Measurements from ENCODE around the gene AQP5.

The AQP5 gene

DNA sequence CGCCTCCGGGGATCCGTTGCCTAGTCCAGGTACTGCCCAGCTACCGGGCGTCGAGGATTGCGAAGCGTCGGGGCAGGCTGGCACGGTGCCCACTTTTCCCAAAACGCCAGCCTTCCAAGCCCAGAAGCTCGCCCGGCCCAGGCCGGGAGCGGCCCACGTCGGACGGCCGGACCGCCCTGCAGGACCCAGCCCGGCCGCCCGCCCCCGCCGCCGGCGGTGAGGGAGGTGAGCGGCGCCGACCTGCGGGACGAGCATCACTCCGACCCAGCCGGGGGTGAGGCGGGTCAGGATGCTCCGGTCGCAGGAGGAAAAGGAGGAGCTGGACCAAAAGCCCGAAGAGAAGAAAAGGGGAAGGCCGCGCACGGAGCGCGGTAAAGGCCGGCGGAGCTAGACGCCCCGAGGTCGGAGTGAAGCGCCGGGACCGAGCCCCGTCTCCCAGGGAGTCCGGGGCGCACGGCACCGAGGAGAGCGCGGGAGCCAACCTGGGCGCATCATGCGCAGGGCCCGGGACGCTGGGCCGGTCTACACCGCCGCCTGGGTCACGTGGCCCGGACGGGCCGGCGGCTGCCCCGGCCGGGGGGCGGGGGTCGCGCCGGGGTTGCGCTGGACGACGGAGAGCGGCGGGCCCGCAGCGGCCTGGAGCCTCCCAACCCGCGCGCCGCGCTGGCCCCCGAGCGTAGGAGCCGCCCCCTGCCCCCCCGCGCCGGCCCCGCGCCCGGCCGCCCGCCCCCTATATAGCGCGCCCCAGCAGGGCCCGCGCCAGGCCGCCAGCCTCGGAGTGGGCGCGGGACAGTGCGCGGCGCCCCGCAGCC is at the start of gene AQP5:
TSS of gene AQP5 (plus strand) at position 762 of the 812 bp plus-strand sequence. CDS start 146 bp downstream, outside the sequence.
- DNase-seq (ENCODE audit: low spot score) = peak; percentile 73

DNA sequence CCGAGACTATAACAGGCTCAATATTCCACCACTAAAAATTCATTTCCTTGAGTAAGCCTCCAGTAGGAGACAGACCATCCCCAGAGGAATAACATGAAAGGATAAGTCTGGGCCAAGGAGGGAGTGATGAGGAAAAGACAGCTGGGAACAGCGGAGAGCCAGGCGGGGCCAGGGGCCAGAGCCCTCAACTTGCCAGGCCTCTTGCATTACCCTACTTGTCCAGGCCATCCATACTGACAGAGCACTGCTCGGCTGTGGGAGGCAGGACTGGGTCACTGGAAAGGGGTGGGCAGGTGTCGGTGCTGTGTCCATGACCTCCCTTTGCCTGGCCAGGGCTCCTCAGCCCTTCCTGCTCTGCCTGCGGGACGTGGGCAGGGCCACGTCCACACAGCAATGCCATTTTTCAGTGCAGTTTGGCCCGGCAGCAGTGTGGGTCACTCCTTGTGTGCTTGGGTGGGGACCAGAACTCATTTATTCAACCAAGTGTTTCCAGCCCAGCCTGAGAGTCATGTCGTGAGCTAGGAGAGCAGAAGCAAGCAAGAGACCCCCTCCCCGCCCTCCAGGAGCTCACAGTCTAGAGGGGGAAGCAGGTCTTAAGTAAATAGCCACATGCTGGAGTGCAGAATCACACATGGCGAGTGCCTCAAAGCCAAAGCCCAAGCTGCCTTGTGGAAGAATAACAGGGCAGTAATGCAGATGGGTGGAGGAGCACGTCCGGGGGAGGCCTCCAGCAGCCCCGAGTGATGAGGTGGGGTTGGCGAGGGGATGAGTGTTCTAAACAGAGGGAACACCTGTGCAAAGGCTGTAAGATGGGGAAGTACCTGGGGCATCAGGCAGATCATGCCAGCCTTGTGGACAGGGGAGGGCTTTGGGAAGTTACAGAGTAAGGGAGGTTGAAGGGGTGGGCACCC is 49.1 kb upstream of the AQP5 start:
- peak; percentile 47 for DNase-seq (ENCODE audit: low spot score)

DNA sequence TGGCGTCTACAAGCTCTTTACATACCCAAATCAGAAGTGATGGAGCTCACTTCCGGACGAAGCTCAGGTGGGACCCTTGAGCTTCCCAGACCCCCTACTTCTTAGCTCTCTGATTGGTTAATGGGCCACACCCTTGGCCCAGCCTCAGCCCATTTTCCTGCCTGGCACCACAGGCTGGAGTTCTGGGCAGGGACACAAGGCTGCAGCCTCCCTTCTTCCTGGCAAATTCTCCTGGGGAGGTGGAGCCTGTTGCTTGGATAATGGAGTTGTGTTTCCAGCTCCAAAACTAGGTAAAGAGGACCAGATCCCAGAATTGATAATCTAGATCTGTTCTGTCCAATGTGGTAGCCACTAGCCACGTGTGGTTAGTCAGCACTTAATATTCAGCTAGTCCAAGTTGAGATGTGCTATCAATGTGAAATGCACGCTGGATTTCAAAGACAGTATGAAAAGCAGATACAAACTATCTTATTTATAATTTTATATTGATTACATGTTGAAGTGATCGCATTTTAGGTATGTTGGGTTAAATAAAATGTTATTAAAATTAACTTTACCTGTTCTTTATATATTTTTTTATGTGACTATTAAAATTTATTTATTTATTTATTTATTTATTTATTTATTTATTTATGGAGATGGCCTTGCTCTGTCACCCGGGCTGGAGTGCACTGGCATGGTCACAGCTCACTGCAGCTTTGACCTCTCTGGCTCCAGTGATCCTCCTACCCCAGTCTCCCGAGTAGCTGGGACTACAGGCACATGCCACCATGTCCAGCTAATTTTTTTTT is 45.3 kb upstream of the AQP5 start:
- peak; percentile 40 for DNase-seq (ENCODE audit: low spot score)

DNA sequence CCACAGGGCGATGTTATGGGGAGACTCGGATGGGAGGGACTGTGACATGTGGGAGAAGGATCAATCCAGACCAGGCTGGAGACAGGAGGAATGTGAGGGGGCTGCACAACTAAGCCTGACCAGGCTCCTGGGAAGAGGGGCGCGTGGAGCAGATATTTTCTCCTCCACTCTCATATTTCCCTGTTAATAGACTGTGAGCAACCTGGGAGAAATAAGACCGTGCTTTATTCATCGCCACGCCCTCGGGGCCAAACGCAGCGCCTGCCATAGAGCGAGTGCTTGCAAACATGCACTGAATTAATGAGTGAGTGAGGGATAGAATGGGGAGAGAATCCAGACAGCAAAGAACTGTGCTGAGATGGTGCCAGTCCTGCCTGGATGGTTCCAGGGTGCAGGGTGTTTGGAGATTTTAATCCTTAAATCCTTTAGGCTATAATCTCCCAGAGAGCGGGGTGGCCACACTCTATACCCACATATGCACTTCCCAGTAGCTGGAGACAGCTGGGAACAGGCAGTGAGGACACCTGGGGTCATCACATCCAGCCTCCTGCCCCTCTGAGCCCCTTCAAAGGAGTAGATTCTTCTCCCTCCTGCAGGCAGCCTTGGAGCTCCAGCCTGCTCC is 44.4 kb upstream of the AQP5 start:
- peak; percentile 46 for DNase-seq (ENCODE audit: low spot score)

DNA sequence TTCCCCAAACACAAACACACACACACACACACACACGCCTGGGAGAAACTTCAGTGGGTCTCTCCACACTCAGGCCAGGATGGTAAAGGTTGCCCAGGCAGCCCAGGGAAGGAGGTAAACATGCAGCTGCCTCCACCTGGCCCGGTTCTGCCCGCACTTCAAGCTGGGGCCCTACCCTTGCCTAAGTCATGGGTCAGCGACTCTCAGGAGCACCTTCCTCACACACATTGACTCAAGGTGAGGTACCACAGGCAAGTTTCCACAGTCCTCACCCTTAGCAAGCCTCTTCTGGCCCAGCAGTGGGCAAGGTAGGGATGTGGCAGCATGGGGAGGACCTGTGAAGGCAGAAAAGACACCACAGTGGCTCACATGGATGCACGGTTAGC is 43.9 kb upstream of the AQP5 start:
- DNase-seq (ENCODE audit: low spot score) = peak; percentile 48

DNA sequence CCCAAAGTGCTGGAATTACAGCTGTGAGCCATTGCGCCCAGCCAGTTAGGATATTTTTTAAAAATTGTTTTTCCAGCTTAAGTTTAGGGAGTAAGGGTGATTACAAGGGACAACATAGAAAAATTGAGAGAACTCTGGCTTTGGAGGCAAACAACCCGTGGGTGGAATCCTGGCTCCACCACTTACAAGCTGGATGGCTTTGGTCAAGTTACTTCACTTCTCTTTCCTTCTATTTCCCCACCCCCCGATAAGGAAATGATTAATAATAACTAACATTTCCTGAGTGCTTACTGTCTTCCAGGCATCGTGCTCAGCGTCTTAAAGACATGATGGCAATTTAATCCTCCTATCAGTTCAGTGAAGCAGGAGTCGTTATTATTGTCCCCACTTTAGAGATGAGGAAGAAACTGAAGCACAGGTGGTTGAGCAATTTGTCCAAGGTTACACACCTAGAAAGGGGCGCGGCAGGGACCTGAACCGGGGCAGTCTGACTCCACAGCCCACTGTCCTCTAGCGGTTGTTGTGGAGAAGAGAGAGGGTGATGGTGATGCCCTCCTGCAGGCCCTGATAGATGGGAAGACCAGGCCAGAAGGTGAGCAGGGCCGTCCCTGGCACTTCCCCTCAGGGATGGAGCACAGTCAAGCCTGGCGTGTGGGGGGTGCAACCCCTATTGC is 41.3 kb upstream of the AQP5 start:
- no peak for DNase-seq (ENCODE audit: low spot score)

DNA sequence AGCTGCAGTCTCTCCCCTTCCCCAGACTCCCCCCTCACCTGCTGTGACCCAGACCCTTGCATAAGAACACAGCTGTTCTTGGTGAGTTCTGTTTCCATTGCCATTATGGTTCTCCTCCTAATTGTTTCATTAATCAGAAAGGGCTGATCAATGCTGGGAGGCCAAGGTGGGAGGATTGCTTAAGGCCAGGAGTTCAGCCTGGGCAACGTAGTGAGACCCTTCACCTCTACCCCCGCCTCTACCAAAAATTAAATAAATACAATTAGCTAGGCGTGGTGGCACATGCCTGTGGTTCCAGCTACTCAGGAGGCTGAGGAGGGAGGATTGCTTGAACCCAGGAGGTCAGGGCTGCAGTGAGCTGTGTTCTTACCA is 40.8 kb upstream of the AQP5 start:
- no peak for DNase-seq (ENCODE audit: low spot score)

DNA sequence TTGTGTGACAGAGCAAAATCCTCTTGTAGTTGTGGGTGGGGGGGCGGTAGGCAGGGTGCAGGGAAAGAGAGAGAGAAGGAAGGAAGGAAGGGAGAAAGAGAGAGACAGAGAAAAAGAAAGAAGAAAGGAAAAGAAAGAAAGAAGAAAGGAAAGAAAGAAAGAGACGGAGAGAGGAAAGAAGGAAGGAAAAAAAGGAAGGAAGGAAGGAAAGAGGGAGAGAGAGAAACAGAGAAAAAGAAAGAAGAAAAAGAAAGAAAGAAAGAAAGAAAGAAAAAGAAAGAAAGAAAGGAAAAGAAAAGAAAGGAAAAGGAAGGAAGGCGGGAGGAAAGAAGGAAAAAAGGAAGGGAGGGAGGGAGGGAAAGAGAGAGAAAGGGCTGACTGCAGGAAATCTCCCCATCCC is 40.4 kb upstream of the AQP5 start:
- no peak for DNase-seq (ENCODE audit: low spot score)

DNA sequence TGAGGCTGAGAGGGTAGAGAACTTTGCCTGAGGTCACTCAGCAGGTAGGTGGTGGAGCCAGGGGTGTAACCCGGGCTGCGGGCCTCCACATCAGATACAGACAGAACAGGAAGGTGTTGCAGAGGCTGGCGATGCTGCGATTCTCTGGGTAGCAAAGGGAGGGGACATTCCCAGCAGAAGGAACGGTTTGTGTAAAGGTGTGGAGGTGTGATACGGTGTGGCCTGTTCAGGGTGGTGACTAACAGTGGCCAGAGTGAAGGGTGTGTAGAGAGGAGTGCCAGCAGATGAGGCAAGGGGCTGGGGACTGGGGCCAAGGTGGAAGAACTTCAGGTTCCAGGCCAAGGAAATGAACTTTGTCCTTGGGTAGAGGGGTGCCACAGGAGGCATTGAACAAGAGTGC is 39.7 kb upstream of the AQP5 start:
- peak; percentile 43 for DNase-seq (ENCODE audit: low spot score)

DNA sequence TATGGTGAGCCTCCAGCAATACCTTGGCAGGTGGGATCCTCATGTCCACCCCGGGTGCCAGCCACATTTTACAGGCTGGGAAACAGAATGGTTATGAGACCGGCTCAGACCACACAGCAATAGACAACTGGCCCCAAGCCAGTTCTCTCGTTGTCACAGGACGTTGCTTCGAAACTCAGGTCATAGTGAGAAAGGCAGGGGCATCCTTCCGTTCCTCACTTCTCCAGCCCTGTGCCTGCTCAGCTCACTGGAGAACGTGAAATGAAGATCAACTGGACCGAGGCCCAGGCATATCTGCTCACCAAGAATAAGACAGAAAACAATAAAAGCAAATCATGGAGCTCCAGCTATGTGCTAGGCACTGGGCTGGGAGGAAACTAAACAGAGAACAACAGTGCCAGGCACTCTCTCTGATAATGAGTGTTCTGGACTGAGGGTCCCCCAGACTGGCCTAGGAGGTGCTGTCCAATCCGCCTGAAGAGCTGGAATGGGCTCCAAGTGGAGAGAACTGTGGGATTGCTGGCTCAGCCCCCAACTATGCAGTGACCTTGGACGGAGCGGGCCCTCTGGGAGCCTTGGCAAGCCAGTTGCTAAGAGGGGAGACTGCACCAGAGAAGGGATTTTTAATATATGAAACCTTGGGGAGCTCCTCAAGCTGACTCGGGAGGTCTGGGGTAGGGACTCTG is 39.2 kb upstream of the AQP5 start:
- DNase-seq (ENCODE audit: low spot score) = peak; percentile 45

DNA sequence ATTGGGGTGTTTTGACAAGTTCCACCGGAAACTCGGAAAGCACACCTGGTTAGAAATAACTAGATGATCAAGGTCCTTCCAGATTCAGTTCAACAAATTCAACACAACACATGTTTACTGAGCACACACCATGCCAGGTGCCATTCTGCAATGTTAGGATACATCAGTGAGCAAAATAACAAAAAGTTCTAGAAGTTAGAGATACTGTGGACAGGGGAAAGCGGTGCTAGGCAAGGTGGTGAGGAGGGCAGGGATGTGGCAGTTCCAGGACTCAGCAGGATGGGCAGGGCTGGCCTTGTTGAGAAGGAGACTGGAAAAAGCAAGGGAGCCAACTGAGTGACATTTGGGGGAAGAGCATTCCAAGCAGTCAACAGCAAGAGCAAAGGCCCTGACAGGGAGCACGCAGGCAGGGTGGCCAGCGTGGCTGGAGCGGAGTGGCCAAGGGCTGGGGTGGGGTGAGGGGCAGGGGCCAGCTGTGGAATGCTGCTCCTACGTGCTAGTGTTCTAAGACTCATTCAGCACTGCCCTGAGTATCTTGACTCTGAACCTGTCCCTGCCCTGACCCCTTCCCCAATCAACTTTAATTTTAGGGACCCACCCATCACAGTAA is 38.5 kb upstream of the AQP5 start:
- DNase-seq (ENCODE audit: low spot score) = peak; percentile 49

DNA sequence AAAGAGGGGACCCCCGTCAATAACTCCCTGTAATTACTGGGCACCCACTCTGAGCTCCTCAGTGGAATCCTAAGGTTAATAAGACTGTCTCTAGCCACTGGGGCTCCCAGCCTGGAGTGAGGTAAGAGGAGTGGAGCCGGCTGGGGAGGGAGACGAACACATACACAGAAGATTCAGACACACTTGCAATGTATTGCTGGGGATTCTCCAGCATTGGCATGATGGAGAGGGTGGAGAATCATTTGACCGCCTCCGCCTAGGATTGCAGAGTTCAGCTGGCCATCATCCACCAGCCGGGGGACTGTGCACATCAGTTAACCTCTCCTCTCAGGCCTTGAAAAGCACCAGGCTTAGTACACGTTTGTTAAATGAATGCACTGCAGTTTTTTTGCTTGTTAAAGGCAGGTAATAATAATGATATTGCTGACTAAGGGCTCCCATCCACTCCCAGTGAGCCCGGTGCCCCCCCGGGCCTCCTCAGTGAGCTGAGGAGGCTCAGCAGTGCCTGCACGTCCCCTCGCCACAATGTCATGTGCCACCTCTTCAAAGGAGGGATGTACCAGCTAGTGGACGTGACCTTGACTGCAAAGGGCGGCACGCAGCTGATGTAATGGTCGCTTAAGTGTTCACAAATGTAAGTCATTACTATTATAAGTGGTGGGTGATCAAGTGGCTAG is 37.7 kb upstream of the AQP5 start:
- peak; percentile 35 for DNase-seq (ENCODE audit: low spot score)

DNA sequence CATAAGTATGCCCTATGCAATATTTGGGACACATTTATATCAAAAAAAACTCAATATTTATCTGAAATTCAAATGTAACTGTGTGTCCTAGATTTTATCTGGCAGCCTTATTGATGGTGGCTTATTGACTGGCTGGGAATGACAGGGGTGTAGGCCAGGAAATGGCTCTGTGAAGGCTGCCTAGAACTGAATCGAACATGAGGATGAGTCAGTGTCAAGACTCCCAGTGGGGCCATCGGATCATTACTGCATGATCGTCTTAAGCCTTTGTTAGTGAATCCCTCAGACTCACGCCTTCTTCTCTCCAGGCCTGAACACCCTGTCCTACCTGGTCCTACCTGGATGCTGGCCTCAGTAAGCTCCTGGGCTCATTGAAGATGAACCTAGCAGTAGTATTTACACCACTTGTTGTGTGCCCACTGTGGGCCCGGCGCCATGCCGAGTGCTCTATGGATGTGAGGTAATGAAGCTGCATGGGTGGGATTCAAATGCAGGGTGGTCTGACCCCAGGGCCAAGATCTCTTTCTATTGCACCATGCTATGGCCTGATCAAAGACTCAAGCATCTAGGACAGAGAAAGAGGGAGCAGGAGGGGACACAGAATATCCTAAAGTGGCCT is 36.9 kb upstream of the AQP5 start:
- peak; percentile 41 for DNase-seq (ENCODE audit: low spot score)

DNA sequence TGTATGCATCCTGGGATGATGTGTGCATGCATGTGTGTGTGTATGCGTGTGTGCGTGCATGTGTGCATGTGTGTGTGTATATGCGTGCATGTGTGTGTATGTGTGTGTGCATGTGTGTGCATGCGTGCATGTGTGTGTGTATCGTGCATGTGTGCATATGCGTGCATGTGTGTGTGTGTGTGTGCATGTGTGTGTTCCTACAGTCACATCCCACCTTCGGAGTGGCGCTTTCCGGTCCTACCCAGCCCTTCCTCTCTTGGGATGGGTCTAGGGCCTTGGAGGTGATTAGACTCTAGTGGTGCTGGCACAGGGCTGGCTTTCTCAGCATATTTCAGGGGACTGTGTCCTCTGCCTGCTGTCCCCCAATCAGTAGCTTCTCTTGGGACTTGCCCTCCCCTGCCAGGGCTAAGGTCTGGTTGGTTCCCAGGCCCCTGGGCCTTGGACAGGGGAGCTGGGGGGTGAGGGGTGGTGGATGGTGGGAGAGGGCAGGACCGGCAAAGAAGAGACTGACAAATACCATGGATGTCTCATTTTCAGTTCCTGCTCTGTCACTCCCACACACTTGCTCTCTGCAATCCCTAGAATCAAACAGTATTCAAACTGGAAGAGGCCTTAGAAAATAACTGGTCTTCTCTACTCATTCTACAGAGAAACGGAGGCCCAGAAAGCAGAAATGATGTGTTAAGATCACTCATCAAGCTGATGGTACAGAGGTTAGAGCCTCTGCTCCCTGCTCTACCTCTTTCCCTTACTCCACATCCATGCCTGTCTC is 36.1 kb upstream of the AQP5 start:
- DNase-seq (ENCODE audit: low spot score) = peak; percentile 43

DNA sequence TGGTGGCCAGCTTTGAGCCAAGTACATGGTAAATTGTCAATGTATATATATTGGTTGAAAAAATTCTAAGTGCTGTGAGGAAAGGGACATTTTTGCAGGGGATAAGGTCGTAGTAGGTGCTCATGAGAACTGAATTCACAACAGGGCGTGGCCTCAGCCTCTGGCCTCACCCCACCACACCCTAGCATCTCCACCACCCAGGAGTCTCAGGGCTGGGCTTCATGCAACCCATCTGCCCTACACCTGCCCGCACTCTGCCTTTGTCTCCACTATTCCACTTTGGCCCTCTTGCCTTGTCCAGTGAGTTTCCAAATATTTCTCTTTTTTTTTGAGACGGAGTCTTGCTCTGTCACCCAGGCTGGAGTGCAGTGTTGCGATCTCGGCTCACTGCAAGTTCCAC is 33.2 kb upstream of the AQP5 start:
- DNase-seq (ENCODE audit: low spot score) = peak; percentile 36

DNA sequence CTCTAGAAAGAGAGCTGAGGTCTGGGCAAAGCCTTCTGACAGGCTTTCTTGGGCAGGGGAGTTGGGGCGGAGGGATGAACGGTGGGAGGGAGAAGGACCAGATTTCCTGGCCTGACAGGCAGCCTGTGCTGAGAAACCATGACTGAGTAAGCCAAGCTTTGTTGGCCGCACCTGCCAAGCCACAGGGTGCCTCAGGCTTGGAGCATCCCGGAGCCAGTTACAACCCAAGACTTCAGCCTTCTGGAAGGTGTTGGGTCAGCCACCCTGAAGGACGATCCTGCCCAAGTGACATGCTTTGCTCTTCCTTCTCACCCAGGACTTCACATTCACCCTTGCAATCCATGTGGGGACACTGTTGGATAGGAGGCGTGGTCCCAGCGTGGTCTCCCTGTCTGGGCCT is 32.1 kb upstream of the AQP5 start:
- peak; percentile 44 for DNase-seq (ENCODE audit: low spot score)

DNA sequence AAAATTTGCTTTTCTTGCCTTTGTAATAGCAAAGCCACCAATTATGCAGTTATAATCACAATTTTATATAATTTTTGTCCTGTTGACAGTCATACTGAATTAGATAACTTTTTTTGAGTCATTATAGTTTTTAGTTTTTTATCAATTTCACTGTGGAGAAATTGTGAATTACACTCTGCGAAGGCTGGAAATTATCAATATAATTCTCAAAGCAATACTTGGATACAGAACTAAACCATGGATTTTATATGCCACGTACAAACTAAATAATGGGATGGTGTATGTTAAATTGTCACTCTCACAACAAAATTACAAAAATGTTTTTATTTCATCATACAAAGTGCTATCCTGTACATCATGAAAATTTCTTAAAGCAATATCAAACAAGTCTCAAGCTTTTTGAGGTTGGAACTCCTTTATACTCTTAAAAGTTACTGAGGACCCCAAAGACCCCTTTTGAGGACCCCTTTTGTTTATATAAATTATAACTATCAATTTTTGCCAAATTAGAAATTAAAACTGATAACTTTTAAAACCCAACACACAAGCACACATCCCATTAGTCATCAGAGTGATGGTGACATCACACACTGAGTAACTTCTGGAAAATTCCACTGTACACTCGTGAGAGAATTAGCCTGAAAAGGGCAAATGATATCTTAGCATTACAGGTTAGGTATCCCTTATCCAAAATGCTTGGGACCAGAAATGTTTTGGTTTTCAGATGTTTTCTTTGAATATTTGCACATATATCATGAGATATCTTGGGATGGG is 31.0 kb upstream of the AQP5 start:
- no peak for DNase-seq (ENCODE audit: low spot score)

DNA sequence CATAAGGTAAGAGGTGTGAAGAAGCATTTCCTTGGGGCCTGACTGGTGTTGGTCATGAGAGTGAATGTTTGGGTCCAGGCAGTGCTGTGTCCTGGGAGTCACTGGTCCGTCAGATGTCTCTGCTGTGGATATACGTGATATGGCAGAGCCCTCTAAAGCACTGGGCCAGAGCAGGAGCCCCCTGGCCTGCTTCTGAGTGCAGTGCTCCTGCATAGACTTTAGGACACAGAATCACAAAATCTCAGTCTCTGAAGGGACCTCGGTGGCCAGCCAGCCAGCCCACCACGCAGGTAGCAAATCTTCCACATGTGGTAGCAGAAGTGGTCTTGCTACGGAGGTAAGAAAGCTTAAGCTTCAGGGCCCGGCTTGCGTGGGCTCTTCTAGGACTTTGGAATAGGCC is 29.6 kb upstream of the AQP5 start:
- no peak for DNase-seq (ENCODE audit: low spot score)

All from ecto neural progenitor cell (in vitro differentiated cells).